GM19468 (cell line): Measurements from ENCODE around the gene SLC35F5.
"Not testable (repeated sequence)": the region's sequence is repeated elsewhere in the genome, so short reads cannot be mapped to it uniquely, and the experiment has no call there.

Experiments
- ATAC-seq: cut with Tn5 transposase; IDR thresholded peaks from one replicate; pipeline ENCODE4 v1.9.1; 2021; ENCODE audit warnings: mild to moderate bottlenecking, moderate library complexity, moderate number of reproducible peaks; ENCODE audit not compliant: unreplicated experiment; ENCODE audit errors: extremely low read depth

The SLC35F5 gene

DNA sequence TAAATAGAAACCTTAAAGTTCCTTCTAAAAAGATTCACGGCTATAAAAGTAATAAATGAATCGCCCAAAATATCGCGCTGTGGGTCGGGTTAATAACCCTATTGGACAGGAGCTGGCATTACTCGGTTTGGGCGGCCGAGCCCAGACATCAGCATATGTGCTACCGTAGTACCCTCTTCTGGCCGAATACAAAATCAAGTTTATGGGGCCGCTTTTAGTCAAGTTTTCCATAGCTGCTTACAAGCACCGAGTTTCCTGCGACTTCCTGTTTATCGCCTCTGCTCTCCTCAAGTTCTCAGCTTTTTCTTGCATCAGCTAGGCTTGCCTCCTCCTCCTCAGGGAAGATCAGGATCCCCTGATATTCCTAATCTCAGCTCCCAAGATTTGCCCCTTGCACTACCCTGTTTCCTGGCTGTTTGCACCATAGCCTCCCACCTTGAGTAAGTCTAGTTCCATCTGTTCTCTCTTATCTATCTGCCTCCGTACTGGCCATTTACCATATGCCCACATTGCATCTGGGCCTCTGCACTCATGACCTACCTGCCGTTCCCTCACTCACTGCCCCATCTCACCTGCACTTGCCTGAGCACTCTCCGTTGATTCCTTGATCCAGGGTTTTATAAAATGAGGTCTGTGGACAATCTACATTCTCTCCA is 56.1 kb downstream of the SLC35F5 start:
- no peak for ATAC-seq

DNA sequence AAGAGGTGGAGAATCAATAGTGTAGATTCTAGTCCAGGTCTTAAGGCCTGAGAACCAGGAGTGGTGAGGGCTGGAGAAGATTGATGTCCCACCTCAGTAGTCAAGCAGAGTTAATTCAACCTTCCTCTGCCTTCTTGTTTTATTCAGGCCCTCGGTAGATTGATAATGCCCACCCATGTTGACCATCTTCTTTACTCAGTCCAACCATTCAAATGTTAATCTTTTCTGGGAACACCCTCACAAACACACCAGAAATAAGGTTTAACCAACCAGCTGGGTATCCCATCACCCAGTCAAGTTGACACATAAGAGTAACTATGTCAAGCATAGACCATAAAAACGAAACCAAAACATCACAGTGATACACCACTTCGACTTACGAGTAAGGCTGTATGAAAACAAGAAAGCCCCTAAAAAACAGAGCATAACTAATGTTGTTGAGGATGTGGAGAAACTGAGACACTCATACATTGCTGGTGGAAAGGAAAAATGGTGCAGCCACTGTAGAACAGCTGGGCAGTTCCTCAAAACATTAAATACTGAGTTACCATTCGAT is 57.5 kb downstream of the SLC35F5 start:
- ATAC-seq: no peak

DNA sequence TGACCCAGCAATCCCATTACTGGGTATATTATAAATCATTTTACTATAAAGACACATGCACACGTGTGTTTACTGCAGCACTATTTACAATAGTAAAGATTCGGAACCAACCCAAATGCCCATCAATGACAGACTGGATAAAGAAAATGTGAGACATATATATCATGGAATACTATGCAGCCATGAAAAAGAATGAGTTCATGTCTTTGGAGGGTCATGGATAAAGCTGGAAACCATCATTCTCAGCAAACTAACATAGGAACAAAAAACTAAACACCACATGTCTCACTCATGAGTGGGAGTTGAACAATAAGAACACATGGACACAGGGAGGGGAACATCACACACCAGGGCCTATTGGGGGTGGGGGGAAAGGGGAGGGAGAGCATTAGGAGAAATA is 58.2 kb downstream of the SLC35F5 start:
- not testable (repeated sequence) for ATAC-seq

DNA sequence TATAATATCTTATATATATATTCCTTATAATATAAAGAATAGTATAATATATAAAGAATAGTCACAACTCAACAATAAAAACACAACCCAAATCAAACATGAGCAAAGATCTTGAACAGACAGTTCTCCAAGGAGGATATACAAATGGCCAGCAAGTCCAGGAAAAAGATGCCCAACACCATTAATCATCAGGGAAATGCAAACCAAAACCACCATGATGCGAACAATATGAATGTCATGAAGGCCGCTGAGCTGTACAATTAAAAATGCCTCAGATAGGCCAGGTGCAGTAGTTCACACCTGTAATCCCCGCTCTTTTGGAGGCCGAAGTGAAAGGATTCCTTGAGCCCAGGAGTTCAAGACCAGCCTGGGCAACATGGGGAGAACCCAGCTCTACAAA is 58.9 kb downstream of the SLC35F5 start:
- no peak for ATAC-seq

DNA sequence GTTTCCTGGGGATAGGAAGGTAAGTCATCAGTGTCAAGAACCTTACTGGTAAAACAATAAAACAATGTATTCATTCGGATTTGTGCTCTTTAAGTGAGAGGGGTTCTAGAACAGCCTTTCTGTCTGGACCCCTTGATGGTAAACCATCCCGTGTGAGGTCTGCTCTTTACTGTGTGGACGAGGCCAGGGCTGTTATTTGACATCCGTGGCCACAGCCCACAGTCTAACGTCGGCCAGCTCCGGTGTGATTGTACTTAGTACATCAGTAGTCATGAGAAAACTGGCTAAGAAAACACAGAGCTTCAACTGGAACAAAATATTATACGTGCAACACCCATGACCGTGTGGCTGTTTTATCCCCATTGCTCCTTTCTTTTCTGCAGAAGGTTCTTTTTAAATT is 62.0 kb downstream of the SLC35F5 start:
- ATAC-seq: no peak

DNA sequence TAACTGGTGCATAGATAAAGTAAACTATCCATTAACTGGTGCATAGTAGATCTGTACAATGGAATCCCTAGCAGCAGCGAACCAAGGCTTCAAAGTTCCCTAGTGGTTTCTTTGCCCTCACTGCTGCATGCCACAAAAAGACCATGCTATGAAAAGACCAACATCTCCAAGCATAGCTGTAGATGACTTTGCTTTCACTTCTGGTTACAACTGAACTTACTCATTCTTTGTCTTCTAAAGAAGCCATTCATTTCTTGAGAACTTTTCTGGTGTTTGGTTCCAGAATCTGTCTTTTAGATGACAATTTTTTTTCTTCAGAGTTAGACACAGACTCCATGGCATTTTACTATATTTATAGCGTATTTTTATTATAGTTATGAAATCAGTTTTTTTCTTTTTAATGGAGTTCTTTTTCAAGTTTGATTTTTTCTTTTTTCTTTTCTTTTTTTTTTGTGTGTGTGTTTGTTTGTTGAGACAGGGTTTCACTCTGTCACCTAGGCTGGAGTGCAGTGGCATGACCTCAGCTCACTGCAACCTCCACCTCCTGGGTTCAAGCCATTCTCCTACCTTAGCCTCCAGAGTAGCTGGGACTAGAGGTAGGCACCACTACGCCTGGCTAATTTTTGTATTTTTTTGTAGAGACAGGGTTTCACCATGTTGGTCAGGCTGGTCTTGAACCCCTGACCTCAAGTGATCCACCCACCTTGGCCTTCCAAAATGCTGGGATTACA is 63.6 kb downstream of the SLC35F5 start:
- ATAC-seq: peak; percentile 57

DNA sequence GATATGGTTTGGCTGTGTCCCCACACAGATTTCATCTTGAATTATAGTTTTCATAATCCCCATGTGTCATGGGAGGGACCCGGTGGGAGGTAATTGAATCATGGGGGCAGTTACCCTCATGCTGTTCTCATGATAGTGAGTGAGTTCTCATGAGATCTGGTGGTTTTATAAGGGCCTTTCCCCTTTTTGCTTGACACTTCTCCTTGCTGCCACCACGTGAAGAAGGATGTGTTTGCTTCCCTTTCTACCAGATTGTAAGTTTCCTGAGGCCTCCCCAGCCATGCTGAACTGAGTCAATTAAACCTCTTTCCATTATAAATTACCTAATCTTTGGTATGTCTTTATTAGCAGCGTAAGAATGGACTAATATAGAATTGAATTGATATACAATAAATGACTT is 65.6 kb downstream of the SLC35F5 start:
- ATAC-seq: not testable (repeated sequence)

DNA sequence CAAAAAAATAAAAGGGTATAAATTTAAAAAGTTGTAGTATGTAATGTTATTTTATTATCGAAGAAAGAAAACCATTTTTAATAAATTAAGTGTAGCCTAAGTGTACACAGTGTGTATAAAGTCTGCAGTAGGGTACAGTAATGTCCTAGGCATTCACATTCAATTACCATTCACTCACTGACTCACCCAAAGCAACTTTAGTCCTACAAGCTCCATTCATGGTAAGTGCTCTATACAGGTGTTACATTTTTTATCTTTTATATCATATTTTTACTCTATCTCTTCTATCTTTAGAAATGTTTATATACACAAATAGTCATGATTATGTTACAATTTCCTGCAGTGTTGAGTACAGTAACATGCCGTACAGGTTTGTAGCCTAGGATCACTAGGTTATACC is 69.9 kb downstream of the SLC35F5 start:
- ATAC-seq: no peak

DNA sequence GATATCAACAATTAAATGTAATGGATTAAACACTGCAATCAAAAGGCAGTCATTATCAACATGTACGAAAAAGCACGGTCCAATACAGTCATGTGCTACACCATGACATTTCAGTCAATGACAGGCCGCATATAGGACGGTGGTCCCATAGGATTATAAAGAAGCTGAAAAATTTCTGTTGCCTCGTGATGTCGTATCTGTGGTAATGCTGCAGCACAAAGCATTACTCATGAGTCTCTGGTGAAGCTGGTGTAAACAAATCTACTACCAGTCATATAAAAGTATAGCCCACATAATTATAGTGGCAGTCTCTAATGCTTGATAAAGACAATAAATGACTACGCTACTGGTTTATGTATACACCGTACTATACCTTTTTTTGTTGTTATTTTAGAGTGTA is 71.0 kb downstream of the SLC35F5 start:
- ATAC-seq: no peak

DNA sequence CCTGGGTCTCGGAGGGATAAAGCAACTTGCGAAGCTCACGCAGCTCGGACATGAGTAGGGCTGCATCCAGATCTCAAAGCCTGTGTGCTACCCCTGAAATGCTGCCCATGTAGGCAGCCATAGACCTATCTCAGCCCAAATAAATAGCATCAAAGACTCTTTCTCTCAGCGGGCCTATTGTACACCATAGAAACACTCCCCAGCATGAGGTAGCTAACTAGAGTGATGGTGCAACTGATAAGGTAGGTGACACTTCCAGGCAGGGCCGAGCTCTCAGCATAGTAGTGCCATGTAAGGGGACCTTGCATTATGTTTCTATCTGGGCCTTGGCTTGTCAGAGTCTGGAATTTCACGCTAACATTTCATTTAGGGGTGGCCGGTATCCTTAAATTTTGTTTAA is 77.0 kb downstream of the SLC35F5 start:
- no peak for ATAC-seq

DNA sequence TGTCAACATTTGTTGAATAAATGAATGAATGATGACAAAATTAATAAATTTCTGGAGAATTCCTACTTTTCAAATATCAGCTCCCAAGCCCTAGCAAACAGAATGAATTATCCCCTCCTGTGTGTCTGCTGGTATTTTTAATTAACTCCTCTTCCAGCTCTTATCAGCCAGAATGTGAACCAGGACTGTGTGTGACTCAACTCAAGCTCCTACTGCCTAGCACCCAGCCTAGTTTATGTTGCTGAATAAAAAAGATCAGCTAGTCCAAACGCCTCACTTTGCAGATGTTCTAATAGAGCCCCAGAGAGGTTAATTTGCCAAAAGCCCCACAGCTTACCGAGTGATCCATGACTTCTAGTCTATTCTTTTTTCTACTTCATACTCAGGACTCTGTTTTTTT is 79.1 kb downstream of the SLC35F5 start:
- ATAC-seq: no peak

DNA sequence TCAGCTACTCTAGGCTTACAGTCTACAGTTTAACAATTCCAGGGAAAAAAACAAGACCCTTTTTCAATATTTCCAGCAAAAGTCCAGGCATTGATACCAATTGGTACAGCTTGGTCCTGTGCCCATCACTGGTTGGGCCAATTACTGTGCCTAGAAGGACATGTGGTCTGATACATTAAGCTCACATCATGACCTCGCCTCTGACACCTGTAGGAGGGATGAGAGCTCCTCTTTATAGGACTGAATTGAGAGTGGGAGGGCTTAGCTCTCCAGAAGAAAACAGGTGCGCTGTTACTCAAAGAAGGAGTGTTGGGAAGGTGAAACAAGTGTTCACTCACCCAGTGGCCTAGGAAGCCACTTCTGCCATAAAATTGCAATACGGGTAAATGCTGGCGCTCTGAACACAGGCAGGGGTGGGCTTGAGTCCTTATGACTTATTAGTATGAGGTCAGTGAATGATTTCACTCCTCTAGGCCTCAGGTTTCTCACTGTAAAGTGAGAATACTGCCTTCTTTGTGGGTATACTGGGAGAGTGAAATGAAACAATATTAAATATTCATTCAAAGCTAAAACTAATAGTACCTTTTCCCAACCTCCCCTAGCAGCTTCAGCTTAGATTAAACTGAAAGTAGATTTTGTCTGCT is 79.7 kb downstream of the SLC35F5 start:
- ATAC-seq: no peak

DNA sequence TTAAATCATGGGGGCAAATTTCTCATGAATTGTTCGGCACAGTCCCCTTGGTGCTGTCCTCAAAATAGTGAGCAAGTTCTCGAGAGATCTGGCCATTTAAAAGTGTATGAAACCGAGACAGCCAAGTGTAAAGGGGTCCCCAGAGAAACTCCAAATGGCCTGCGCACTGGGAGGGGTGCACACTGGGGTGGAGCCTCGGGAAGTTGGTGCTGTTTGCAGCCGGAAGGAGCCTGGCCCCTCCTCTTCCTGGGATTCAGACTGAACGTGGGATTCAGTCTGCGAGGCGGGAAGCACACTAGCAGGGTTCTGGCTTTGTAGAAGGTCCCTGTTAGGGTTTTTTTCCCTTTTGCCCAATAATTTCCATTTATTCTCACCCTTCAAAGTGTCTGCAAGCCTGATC is 80.6 kb downstream of the SLC35F5 start:
- ATAC-seq: no peak

DNA sequence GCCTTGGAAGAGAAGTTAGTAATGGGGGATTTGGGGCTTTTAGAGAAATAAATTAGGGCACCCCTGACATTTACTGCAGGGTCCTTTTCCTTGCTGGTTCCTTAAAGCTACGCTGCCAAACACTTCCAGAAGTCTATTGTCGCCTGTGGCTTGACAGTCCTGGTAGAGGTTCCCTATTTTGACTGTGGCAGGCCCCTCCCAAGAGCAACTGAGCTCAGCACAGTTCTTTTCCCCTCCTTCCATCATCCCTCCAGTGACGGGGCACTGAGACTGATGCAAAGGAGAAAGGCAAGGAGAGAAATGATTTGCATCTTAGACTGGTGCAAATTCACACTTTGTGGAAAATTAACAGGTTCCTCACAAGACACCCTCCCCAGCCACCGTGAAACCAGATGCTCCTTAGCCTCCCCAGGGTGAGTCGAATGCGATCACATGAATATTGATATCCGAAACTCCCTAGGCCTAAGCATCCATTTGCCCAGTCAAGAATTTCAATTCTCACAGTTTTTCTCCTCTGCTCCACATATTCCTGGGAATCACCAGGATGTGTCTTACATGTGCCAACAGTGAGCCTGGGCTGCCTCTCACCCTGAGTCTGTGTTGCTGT is 84.0 kb downstream of the SLC35F5 start:
- no peak for ATAC-seq

DNA sequence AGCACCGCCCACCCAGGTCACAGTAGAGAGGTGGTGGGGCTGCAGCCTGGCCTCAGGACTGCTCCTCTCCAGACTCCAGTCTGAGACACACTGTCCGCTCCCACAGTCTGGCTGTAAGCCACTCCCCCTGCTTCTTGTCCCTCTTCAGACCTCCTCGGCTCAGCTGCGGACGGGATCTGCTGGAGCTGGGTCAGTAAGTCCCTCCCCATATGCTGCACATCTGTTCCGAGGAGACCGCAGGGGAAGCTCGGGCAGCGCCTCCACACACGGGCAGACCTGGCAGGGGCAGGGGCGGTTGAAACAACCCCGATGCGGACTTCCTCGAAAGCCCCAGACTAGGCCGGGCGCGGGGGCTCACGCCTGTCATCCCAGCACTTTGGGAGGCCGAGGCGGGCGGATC is 87.4 kb downstream of the SLC35F5 start:
- ATAC-seq: not testable (repeated sequence)

DNA sequence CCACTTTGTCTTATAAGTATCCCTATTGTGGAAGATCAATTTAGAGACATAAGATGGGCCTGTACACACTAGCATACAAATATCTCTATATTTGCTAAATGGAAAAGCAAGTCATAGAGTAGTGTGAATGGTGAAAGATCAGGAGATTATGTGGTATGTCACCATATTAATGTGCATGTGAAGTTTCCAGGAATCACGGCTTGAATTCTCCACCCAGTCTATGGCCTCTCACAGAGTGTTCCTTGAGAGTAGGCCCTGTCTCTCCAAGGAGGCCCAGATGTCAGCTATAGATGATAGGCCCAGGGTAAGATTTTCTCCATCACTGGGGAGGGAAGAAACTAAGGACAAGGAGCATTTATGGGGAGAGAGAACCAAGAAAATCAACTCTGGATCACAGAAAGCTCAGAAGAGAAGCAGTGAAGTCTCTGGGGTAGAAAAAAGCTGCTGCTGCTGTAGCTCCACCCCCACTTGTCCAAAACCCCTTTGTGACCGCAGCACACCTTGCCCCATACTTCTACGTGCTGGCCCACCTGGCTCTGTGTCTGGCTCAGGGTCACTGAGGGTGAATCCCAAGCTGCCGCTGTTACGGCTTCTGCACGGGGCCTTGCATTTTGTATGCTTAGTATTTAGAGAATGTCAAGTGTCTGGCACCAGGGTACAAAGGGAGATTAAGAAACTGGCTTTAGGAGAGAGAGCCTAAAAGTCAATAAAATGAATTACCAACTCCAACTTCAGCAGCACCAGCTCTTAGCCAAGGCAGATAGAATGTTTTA is 91.5 kb downstream of the SLC35F5 start:
- not testable (repeated sequence) for ATAC-seq

DNA sequence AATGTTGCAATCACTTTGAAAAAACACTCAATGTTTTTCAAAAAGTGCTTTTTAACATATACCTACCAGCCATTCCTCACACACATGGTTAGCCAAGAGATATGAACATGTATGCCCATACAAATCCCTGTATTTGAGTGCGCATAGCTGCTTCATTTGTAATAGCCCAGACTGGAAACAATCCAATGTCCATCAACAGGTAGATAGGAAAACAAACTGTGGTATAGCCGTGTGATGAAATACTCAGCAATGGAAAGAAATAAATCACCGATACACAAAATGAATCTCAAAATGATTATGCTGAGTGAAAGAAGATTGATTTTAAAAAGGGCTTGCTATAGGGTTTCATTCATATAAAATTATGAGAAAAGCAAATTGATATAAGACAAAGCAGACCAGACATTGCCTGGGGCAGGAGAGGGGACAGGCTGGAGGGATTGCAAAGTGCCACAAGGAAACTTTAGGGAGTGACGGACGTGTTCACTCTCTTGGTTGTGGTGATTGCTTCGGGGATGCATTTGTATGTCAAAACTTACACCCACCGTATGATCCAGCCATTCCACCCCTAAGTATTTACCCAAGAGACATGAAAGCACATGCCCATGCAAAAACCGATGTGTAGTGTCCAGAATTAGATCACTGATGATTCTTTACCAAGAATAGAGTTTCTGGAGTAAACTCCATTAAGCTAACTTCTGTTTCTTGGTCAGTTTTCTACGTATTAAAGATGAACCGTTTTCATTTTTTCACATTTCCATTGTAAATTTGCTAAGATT is 93.0 kb downstream of the SLC35F5 start:
- not testable (repeated sequence) for ATAC-seq
